Activated effector memory CD4-positive, alpha-beta T cell treated with anti-CD3 and anti-CD28 coated beads, Interleukin-2, amount 50 U/mL, for 16 hours (primary cell): Measurements from ENCODE around the gene BTNL3.
"Not testable (repeated sequence)": the region's sequence is repeated elsewhere in the genome, so short reads cannot be mapped to it uniquely, and the experiment has no call there.

Source experiments
- DNase-seq: peaks from one replicate; pipeline ENCODE4 v3.0.0-alpha.2; 2020

BTNL3 gene

GRCh38 chr5:181024245-181025064, 35.8 kb downstream of the BTNL3 start:
- DNase-seq, result no peak

GRCh38 chr5:181027452-181028031, 38.9 kb downstream of the BTNL3 start:
- DNase-seq, result no peak

GRCh38 chr5:181028032-181028819, 39.6 kb downstream of the BTNL3 start:
- DNase-seq, result no peak

DNA sequence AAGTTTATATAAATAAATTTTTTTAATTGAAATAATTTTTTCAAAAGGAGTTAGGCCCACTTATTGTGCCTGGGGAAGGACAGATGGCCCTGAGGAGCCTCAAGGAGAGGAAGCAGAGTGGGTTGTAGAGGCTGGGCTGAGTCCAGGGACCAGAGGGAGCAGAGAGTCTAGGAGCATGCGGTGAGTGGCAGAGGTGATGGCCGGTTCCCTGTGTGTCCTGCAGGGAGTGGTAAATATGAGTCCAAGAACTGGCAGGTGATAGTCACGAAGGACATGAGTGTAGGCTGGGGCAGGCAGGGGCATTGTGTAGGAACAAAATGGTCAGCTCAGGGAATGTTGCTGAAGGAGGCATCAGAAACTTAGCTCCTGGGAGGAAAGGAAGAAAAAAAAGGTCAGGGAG, 43.1 kb downstream of the BTNL3 start:
- no peak for DNase-seq

- no peak for DNase-seq
Measured at GRCh38 chr5:181035991-181036815, 47.6 kb downstream of the BTNL3 start.

- no peak for DNase-seq
Measured at GRCh38 chr5:181036816-181037364, 48.2 kb downstream of the BTNL3 start.

GRCh38 chr5:181037365-181037861, 48.8 kb downstream of the BTNL3 start:
- no peak for DNase-seq

DNA sequence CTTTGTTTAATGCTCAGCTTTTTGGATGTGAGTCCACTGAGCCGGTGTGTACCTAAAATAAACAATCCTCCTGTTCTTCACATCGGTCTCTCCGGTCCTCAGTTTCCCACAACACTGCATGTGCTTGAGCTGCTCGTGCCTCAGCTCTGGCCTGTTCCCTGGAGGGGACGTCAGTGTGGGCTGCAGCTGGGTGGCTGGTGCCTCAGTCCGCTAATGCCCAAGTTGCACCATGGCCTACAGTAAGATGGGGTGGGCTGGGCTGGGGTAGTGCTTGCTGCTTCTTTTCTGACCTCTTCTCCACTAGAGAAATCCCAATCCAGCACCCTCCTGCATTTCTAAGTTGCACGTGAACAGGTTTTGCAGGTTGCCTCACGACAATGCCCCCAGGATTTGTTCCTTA, 50.8 kb downstream of the BTNL3 start:
- DNase-seq, result no peak

DNA sequence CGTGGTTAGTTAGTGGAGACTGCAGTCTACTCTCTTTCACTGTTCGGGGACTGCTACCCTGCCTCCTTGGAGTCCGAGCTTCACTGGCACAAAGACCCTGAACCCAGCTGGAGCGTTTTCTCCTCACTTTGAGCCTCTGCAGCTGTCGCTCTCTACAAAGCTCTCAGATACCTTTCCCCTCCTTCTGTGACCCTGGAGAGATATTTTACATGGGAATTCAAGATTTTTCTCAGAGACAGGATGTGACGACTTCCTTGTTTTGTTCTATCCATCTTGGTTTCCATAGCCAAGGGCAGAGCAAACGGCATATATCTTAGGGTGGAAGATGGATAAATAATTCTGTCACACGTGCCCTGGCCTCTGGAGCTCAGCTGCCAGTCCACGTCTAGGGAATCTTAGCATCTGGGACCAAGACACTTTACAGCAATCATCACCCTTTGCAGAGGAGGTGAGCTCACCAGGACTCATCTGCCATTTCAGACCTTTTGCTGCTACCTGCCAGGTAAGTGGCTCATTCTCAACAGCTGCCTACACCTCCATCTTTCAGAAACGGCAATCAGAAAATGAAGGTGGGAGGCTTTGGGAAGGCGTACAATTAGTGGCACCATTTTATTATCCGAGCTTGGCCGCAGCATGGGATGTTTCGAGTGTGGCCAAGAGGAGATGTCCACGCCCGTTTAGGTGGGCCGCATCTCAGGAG, 51.4 kb downstream of the BTNL3 start, which contains the start of gene BTNL9:
TSS of gene BTNL9 (plus strand) at position 336 of the 700 bp plus-strand sequence. CDS start 5,224 bp downstream, outside the sequence.
- no peak for DNase-seq

DNA sequence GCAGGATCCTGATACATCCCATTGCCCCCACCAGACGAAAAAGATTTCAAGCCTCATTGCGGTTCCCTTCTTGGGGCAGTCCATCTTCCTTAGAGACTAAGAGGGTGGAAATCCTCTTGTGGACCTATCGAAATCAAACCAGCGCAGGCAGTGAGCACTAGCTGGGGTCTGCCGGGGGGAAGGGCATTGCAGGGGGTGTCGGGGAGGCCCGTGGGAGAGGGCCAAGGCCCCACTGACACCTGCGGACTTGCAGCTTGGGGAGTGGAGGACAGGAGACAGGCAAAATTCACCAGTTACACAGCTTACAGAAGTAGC, 51.9 kb downstream of the BTNL3 start:
- DNase-seq, result no peak

DNA sequence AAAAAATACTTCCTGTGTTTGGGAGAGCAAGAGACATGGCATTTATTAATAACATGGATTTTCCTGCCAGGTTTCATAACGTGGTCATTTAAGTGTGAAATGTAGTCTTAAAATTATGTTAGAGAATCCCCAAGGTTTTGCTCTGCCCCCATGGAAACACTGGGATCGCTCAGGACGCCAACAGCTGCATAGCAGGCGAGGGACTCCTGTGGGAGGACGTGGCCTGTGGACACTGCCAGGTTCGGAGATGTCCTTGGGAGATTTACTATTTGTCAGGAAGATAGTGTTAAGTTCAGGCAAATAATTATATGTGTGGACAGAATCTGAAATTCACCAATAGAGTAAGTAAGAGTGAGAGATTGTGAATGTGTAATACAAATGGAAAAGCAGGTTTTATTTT, 52.4 kb downstream of the BTNL3 start:
- DNase-seq, result no peak

GRCh38 chr5:181042036-181042713, 53.5 kb downstream of the BTNL3 start:
- no peak for DNase-seq

- DNase-seq, result no peak
Measured at GRCh38 chr5:181042722-181043121, 54.1 kb downstream of the BTNL3 start.

- no peak for DNase-seq
Measured at GRCh38 chr5:181043285-181044092, 54.8 kb downstream of the BTNL3 start.

GRCh38 chr5:181044093-181044599, 55.5 kb downstream of the BTNL3 start:
- DNase-seq, result no peak

DNA sequence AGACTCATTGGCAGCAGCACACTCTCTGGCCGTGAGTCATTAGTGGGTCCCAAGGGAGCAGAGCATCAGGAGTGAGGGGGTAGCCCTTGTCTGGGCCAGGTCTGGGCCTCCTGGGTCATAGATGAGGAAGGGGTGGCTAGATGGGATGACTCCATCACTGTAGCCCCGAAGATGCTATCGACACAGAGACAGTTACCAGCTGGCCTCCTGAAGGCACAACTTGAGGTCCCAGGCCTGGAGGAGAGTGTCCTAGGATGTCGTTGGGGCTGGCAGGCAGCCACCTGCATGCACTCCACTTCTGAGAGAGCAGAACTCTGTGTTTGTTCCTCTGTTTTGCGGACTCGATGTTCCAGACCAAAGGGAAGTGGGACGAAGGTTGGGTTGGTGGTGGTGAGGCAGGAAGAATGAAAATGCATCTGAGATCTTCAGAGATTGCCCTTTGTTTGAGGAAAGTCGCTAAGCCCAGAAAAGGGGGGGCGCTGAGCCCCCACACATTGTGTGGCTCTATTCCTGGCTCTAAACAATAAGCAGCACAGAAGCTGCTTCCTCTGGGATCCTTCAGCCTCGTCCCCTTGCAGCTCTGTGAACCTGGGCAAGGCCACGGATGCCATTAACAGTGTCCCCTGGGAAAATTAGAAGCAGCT, 56.1 kb downstream of the BTNL3 start:
- DNase-seq, result no peak

GRCh38 chr5:181045316-181045715, 56.7 kb downstream of the BTNL3 start:
- no peak for DNase-seq

DNA sequence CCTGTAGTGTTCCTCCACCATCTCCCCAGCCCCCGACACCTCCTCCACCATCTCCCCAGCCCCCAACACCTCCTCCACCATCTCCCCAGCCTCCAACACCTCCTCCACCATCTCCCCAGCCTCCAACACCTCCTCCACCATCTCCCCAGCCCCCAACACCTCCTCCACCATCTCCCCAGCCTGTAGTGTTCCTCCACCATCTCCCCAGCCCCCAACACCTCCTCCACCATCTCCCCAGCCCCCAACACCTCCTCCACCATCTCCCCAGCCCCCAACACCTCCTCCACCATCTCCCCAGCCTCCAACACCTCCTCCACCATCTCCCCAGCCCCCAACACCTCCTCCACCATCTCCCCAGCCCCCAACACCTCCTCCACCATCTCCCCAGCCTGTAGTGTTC, 57.2 kb downstream of the BTNL3 start:
- not testable (repeated sequence) for DNase-seq

GRCh38 chr5:181047288-181047687, 58.6 kb downstream of the BTNL3 start:
- DNase-seq, result no peak

DNA sequence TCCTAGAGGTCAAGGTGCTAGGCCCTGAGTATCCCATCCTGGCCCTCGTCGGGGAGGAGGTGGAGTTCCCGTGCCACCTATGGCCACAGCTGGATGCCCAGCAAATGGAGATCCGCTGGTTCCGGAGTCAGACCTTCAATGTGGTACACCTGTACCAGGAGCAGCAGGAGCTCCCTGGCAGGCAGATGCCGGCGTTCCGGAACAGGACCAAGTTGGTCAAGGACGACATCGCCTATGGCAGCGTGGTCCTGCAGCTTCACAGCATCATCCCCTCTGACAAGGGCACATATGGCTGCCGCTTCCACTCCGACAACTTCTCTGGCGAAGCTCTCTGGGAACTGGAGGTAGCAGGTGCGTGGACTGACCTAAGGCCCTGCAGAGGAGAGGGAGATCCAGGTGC, 59.3 kb downstream of the BTNL3 start:
- no peak for DNase-seq
